Measurements from ENCODE around the gene CNTN4.

The CNTN4 gene

DNA sequence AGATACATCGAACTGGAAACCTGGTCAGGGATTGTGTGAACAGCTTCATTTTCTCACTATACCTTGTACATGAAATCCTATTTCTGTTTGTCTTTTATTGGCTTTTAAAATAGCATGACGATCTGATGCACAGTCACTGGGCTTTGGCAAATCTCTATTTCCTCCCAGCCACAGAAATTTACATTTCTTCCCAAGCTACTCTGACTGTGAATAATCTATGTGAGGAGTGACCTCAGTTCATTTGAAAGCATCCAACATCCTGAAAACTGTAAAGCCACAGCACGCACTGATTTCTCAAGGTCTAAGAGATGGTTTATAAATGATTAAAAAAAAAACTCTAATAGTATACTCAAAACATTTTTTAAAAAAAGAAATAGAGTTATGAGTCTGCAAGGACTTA, 561.2 kb downstream of the CNTN4 start:
- Histone ChIP-seq H3K36me3 (replicated peaks; ENCODE audit: insufficient read depth, low read length) (no peaks in the 10 kb centered on the region), H3K27me3 (replicated peaks; ENCODE audit: insufficient read depth, low read length) (no peaks in the 10 kb centered on the region), H3F3A (ENCODE audit: insufficient read depth, low read length) (no peaks in the 10 kb centered on the region), H3K9ac (ENCODE audit: low read length) (no peak overlapping the region), H3K4me3 (ENCODE audit: low read length) (no peak overlapping the region), H3K27ac (ENCODE audit: low read length) (no peak overlapping the region), H4K20me1 (ENCODE audit: insufficient read depth, low read length) (no peaks in the 10 kb centered on the region), H3K9me3 (replicated peaks; ENCODE audit: insufficient read depth, low read length) (no peaks in the 10 kb centered on the region), H3K79me2 (ENCODE audit: low read length) (no peaks in the 10 kb centered on the region), H3K9me2 (replicated peaks; ENCODE audit: insufficient read depth, low read length) (no peaks in the 10 kb centered on the region), H2AFZ (ENCODE audit: low read length) (no peak overlapping the region), H3K4me2 (ENCODE audit: low read depth, low read length) (no peak overlapping the region), H3K4me1 (ENCODE audit: low read length) (no peaks in the 10 kb centered on the region)
- TF ChIP-seq, protein P1, sequence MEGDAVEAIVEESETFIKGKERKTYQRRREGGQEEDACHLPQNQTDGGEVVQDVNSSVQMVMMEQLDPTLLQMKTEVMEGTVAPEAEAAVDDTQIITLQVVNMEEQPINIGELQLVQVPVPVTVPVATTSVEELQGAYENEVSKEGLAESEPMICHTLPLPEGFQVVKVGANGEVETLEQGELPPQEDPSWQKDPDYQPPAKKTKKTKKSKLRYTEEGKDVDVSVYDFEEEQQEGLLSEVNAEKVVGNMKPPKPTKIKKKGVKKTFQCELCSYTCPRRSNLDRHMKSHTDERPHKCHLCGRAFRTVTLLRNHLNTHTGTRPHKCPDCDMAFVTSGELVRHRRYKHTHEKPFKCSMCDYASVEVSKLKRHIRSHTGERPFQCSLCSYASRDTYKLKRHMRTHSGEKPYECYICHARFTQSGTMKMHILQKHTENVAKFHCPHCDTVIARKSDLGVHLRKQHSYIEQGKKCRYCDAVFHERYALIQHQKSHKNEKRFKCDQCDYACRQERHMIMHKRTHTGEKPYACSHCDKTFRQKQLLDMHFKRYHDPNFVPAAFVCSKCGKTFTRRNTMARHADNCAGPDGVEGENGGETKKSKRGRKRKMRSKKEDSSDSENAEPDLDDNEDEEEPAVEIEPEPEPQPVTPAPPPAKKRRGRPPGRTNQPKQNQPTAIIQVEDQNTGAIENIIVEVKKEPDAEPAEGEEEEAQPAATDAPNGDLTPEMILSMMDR (IDR thresholded peaks at IDR 0.05; ENCODE audit: low read length): no peak
- no peak for TF ChIP-seq EZH2phosphoT487 (IDR thresholded peaks at IDR 0.05; ENCODE audit: low read length)
- no peak for TF ChIP-seq EZH2 (optimal IDR thresholded peaks at IDR 0.05; ENCODE audit: low read depth, low read length)
- no peak for DNase-seq

DNA sequence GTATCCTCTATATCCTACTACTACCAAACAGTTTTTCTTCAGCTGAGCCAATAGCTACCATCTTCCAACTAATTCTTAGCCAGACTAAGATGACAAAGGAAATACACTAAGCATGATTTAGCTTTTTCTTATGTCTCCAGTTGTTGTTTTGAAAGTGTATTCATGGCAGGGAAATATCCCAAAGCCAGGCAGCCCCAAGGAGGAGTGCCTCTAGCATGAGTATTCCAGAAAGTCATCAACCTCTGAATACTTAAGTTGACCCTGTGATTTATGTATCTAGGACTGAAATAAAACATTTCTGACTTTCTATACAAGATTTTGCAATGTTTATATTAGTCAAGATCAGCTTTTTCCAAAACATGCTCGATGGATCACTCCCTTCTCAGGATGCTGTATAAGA, 562.4 kb downstream of the CNTN4 start:
- no peaks in the 10 kb centered on the region for H3K27me3 ChIP-seq (replicated peaks; ENCODE audit: insufficient read depth, low read length)
- H3K9ac ChIP-seq (ENCODE audit: low read length): no peak overlapping the region
- H3K36me3 ChIP-seq (replicated peaks; ENCODE audit: insufficient read depth, low read length): no peaks in the 10 kb centered on the region
- H3K79me2 ChIP-seq (ENCODE audit: low read length): no peaks in the 10 kb centered on the region
- no peak overlapping the region for H3K27ac ChIP-seq (ENCODE audit: low read length)
- H3K4me1 ChIP-seq (ENCODE audit: low read length): no peaks in the 10 kb centered on the region
- H3K4me3 ChIP-seq (ENCODE audit: low read length): no peak overlapping the region
- H3F3A ChIP-seq (ENCODE audit: insufficient read depth, low read length): no peaks in the 10 kb centered on the region
- no peak overlapping the region for H2AFZ ChIP-seq (ENCODE audit: low read length)
- no peaks in the 10 kb centered on the region for H4K20me1 ChIP-seq (ENCODE audit: insufficient read depth, low read length)
- no peaks in the 10 kb centered on the region for H3K9me2 ChIP-seq (replicated peaks; ENCODE audit: insufficient read depth, low read length)
- no peak for DNase-seq
- no peak overlapping the region for H3K4me2 ChIP-seq (ENCODE audit: low read depth, low read length)
- H3K9me3 ChIP-seq (replicated peaks; ENCODE audit: insufficient read depth, low read length): no peaks in the 10 kb centered on the region
- no peak for TF ChIP-seq EZH2 (optimal IDR thresholded peaks at IDR 0.05; ENCODE audit: low read depth, low read length)
- no peak for TF ChIP-seq EZH2phosphoT487 (IDR thresholded peaks at IDR 0.05; ENCODE audit: low read length)
- TF ChIP-seq, protein P1 (IDR thresholded peaks at IDR 0.05; ENCODE audit: low read length): no peak

DNA sequence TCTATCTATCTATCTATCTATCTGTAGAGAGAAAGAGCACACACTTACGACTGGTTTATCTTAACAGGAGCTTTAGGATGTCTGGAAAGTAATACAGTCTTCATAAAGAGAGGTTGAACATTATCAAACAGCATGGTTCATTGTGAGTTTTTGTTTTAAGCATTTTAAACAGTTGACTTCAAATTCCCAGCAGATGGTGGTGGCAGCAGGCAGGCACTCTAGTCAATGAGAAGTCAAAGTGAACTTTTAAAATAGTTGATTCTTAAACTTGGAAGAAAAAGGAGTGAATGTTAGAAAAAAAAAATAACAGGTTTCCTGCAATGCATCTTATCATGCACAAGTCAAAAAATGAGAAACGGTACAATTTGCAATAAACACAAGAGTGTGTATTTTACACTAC, 578.8 kb downstream of the CNTN4 start:
- no peak overlapping the region for H3K27ac ChIP-seq (ENCODE audit: low read length)
- H3K4me1 ChIP-seq (ENCODE audit: low read length): no peaks in the 10 kb centered on the region
- no peaks in the 10 kb centered on the region for H3K79me2 ChIP-seq (ENCODE audit: low read length)
- TF ChIP-seq EZH2phosphoT487 (IDR thresholded peaks at IDR 0.05; ENCODE audit: low read length) (no peak), EZH2 (optimal IDR thresholded peaks at IDR 0.05; ENCODE audit: low read depth, low read length) (no peak)
- TF ChIP-seq, protein P1 (IDR thresholded peaks at IDR 0.05; ENCODE audit: low read length): no peak
- H2AFZ ChIP-seq (ENCODE audit: low read length): no peak overlapping the region
- no peaks in the 10 kb centered on the region for H4K20me1 ChIP-seq (ENCODE audit: insufficient read depth, low read length)
- H3K36me3 ChIP-seq (replicated peaks; ENCODE audit: insufficient read depth, low read length): no peaks in the 10 kb centered on the region
- H3F3A ChIP-seq (ENCODE audit: insufficient read depth, low read length): no peaks in the 10 kb centered on the region
- no peaks in the 10 kb centered on the region for H3K27me3 ChIP-seq (replicated peaks; ENCODE audit: insufficient read depth, low read length)
- no peak overlapping the region for H3K4me3 ChIP-seq (ENCODE audit: low read length)
- no peaks in the 10 kb centered on the region for H3K9me2 ChIP-seq (replicated peaks; ENCODE audit: insufficient read depth, low read length)
- no peaks in the 10 kb centered on the region for H3K9me3 ChIP-seq (replicated peaks; ENCODE audit: insufficient read depth, low read length)
- H3K9ac ChIP-seq (ENCODE audit: low read length): no peak overlapping the region
- H3K4me2 ChIP-seq (ENCODE audit: low read depth, low read length): no peak overlapping the region
- DNase-seq: no peak
